COLO668 (cell line): ENCODE data around the gene SKAP2.

Source experiments
- DNase-seq: peaks from one replicate; lab custom pipeline; 2025; ENCODE audit not compliant: unreplicated experiment; lab: John Stamatoyannopoulos, UW

The SKAP2 gene

GRCh38 chr7:26668821-26669220 lies 195.6 kb downstream of the SKAP2 start:
- no peak for DNase-seq

GRCh38 chr7:26667514-26668133 lies 196.8 kb downstream of the SKAP2 start:
- DNase-seq: peak; percentile 89

GRCh38 chr7:26664735-26665416 lies 199.5 kb downstream of the SKAP2 start:
- no peak for DNase-seq

GRCh38 chr7:26664274-26664673 lies 200.1 kb downstream of the SKAP2 start:
- DNase-seq: no peak

GRCh38 chr7:26663874-26664273 lies 200.5 kb downstream of the SKAP2 start:
- DNase-seq: no peak

GRCh38 chr7:26662646-26663045 lies 201.7 kb downstream of the SKAP2 start:
- DNase-seq: no peak

- DNase-seq: no peak
These were observed 205.3 kb downstream of the SKAP2 start for GRCh38 chr7:26659121-26659520.

GRCh38 chr7:26658389-26659084 lies 205.9 kb downstream of the SKAP2 start:
- peak; percentile 53 for DNase-seq

- peak; percentile 78 for DNase-seq
These were observed 206.6 kb downstream of the SKAP2 start for GRCh38 chr7:26657686-26658388.

GRCh38 chr7:26657206-26657641 lies 207.2 kb downstream of the SKAP2 start:
- no peak for DNase-seq

- DNase-seq: no peak
These were observed 207.7 kb downstream of the SKAP2 start for GRCh38 chr7:26656735-26657134.

- DNase-seq: no peak
These were observed 208.6 kb downstream of the SKAP2 start for GRCh38 chr7:26655781-26656180.

GRCh38 chr7:26653430-26654399 lies 210.7 kb downstream of the SKAP2 start:
- DNase-seq: peak; percentile 76

- no peak for DNase-seq
These were observed 211.8 kb downstream of the SKAP2 start for GRCh38 chr7:26652401-26653100.

GRCh38 chr7:26650103-26650502 lies 214.3 kb downstream of the SKAP2 start:
- no peak for DNase-seq

- DNase-seq: no peak
These were observed 215.0 kb downstream of the SKAP2 start for GRCh38 chr7:26649388-26649787.

- no peak for DNase-seq
These were observed 215.8 kb downstream of the SKAP2 start for GRCh38 chr7:26648554-26648953.

- no peak for DNase-seq
These were observed 217.9 kb downstream of the SKAP2 start for GRCh38 chr7:26646336-26647048.

- no peak for DNase-seq
These were observed 219.3 kb downstream of the SKAP2 start for GRCh38 chr7:26645121-26645520.
